ENCODE results near the gene SMCP. TPM values are rescaled to one million over a fixed set of nuclear protein-coding genes. Genes with fewer than 3 reads are reported as not detected.

SMCP gene
- total RNA-seq, 1 experiment from 2014 or later: not detected

DNA sequence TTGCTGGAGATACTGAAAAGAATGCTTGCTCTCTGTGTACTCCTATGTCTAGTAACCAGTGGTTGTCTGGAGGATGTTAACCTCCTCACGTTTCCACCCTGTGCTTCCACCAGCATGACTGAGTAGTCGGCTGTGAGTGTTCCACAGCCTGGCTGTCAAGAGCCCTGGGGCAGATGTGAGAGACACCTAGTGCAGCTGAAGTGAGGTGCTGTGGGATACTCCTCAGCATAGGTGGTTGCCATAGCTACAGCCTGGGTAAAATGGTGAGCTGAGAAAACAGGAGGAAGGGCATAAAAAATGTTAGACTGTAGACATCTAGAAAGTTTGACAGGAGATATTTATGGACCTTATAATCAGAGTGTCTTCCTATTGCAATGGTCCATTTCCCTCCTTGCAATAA lies 46.1 kb downstream of the SMCP start:
- no TSS peak for BruUV-seq (replicated peaks)
- H3K27ac Mint-ChIP-seq (ENCODE audit: unreplicated experiment): no peak overlapping the region
- POLR2A ChIA-PET: no interaction called here

DNA sequence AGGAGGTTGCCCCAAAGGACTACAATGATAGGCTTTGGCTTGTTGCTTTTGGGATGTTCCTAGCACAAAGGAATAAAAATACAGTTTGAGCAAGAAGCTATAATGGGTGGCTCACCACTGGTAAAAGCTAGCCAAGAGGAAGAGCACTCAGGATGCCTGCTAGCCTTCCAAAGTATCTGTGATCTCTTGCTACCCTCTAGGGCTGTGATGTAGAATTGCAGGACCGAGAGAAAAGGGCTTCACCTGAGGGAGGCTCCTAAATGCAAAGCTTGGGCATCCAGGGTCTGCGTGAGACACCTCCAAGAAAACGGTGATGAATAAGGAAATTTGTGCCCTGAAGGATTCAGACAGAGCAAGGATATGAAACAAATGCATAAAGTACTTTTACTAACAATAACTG lies 48.0 kb downstream of the SMCP start:
- CTCF ChIA-PET: no interaction called here

More for the DNA sequence above, 46.1 kb downstream of the SMCP start:
- Mint-ChIP-seq H3K4me3 (ENCODE audit: unreplicated experiment) (no peak overlapping the region), H3K9me3 (ENCODE audit: unreplicated experiment) (peaks cover 20% of the 10 kb centered on the region), H3K27me3 (ENCODE audit: insufficient read depth, unreplicated experiment) (peaks cover 9% of the 10 kb centered on the region), H3K4me1 (ENCODE audit: low read depth, unreplicated experiment) (peaks cover 7% of the 10 kb centered on the region), H3K36me3 (ENCODE audit: insufficient read depth, unreplicated experiment) (no peaks in the 10 kb centered on the region)
- no peak for DNase-seq
- Histone ChIP-seq H3K27me3 (replicated peaks; ENCODE audit: control insufficient read depth, insufficient read depth, low read length) (no peaks in the 10 kb centered on the region), H3K4me1 (no peaks in the 10 kb centered on the region), H3K9me3 (no peaks in the 10 kb centered on the region; the same call in 1 of the 2 replicates), H3K4me3 (ENCODE audit: low read depth, low read length) (no peak overlapping the region), H3K36me3 (ENCODE audit: control insufficient read depth, insufficient read depth, low read length) (no peaks in the 10 kb centered on the region)
- intact Hi-C loops (cut with micrococcal nuclease; ENCODE audit: unreplicated experiment): loop anchor here (10.0 kb wide), 1 partner anchor 269 kb away; no protein-coding TSS in a partner anchor
- CTCF ChIA-PET: no interaction called here
- TF ChIP-seq, protein P1, sequence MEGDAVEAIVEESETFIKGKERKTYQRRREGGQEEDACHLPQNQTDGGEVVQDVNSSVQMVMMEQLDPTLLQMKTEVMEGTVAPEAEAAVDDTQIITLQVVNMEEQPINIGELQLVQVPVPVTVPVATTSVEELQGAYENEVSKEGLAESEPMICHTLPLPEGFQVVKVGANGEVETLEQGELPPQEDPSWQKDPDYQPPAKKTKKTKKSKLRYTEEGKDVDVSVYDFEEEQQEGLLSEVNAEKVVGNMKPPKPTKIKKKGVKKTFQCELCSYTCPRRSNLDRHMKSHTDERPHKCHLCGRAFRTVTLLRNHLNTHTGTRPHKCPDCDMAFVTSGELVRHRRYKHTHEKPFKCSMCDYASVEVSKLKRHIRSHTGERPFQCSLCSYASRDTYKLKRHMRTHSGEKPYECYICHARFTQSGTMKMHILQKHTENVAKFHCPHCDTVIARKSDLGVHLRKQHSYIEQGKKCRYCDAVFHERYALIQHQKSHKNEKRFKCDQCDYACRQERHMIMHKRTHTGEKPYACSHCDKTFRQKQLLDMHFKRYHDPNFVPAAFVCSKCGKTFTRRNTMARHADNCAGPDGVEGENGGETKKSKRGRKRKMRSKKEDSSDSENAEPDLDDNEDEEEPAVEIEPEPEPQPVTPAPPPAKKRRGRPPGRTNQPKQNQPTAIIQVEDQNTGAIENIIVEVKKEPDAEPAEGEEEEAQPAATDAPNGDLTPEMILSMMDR (IDR thresholded peaks at IDR 0.05; ENCODE audit: insufficient read depth in 1 of 2, low read depth in 1 of 2, low read length in 1 of 2, severe bottlenecking in 1 of 2, unreplicated experiment in 1 of 2): no peak

DNA sequence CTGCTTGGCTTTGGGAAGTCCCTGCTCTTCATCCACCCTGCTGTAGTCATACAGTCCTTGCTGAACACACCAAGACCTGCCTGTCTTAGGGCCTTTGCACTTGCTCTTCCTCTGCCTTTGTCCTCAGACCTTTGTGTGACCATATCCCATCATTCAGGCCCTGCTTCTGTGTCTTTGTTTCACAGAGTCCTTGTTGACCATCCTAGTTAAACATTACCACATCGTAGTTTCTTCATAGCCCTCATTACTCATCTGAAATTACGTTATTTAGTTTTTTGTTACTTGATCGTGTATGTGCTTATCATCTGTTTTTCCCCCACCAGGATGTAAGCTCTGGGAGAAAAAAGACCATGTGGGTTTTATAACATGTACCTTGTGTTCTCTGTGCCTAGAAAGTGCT lies 50.5 kb downstream of the SMCP start:
- Histone ChIP-seq H3K36me3 (ENCODE audit: control insufficient read depth, insufficient read depth, low read length) (no peaks in the 10 kb centered on the region), H3K4me1 (no peaks in the 10 kb centered on the region), H3K9me3 (no peaks in the 10 kb centered on the region; the same call in 1 of the 2 replicates), H3K4me3 (ENCODE audit: low read depth, low read length) (no peak overlapping the region), H3K27me3 (replicated peaks; ENCODE audit: control insufficient read depth, insufficient read depth, low read length) (no peaks in the 10 kb centered on the region)
- DNase-seq: no peak
- Mint-ChIP-seq H3K27me3 (ENCODE audit: insufficient read depth, unreplicated experiment) (no peaks in the 10 kb centered on the region), H3K4me3 (ENCODE audit: unreplicated experiment) (no peak overlapping the region), H3K27ac (ENCODE audit: unreplicated experiment) (no peak overlapping the region), H3K4me1 (ENCODE audit: low read depth, unreplicated experiment) (peaks cover 7% of the 10 kb centered on the region), H3K9me3 (ENCODE audit: unreplicated experiment) (peaks cover 20% of the 10 kb centered on the region), H3K36me3 (ENCODE audit: insufficient read depth, unreplicated experiment) (no peaks in the 10 kb centered on the region)
- TF ChIP-seq, protein P1 (IDR thresholded peaks at IDR 0.05; ENCODE audit: insufficient read depth in 1 of 2, low read depth in 1 of 2, low read length in 1 of 2, severe bottlenecking in 1 of 2, unreplicated experiment in 1 of 2): no peak
- BruUV-seq (replicated peaks): no TSS peak
- ChIA-PET CTCF (no interaction called here), POLR2A (no interaction called here)
- intact Hi-C loops (cut with micrococcal nuclease; ENCODE audit: unreplicated experiment): loop anchor here (10.0 kb wide), 1 partner anchor 274 kb away; no protein-coding TSS in a partner anchor

More for the DNA sequence above, 48.0 kb downstream of the SMCP start:
- POLR2A ChIA-PET: interaction anchor here (0.5 kb wide), 1 partner anchor 343 kb away, joined by 3 read pairs; no protein-coding TSS in a partner anchor
- H3K9me3 Mint-ChIP-seq (ENCODE audit: unreplicated experiment): peaks cover 20% of the 10 kb centered on the region
- DNase-seq: peak in 1 of 2 experiments; percentile 19
- no TSS peak for BruUV-seq (replicated peaks)
- Histone ChIP-seq H3K4me1 (no peaks in the 10 kb centered on the region), H3K4me3 (ENCODE audit: low read depth, low read length) (no peak overlapping the region), H3K9me3 (no peaks in the 10 kb centered on the region; the same call in 1 of the 2 replicates), H3K36me3 (ENCODE audit: control insufficient read depth, insufficient read depth, low read length) (no peaks in the 10 kb centered on the region), H3K27me3 (replicated peaks; ENCODE audit: control insufficient read depth, insufficient read depth, low read length) (no peaks in the 10 kb centered on the region)
- no peaks in the 10 kb centered on the region for H3K36me3 Mint-ChIP-seq (ENCODE audit: insufficient read depth, unreplicated experiment)
- H3K4me3 Mint-ChIP-seq (ENCODE audit: unreplicated experiment): no peak overlapping the region
- TF ChIP-seq, protein P1 (IDR thresholded peaks at IDR 0.05; ENCODE audit: insufficient read depth in 1 of 2, low read depth in 1 of 2, low read length in 1 of 2, severe bottlenecking in 1 of 2, unreplicated experiment in 1 of 2): peak; percentile 20 to 34
- peaks cover 9% of the 10 kb centered on the region for H3K27me3 Mint-ChIP-seq (ENCODE audit: insufficient read depth, unreplicated experiment)
- H3K4me1 Mint-ChIP-seq (ENCODE audit: low read depth, unreplicated experiment): peaks cover 7% of the 10 kb centered on the region
- no peak overlapping the region for H3K27ac Mint-ChIP-seq (ENCODE audit: unreplicated experiment)
- intact Hi-C loops (cut with micrococcal nuclease; ENCODE audit: unreplicated experiment): loop anchor here (1.0 to 10.0 kb wide), 2 partner anchors 55 to 271 kb away; no protein-coding TSS in a partner anchor

All from Caco-2 (cell line).